ENCODE measurements around the gene RDX. TPM values are rescaled to one million over a fixed set of nuclear protein-coding genes. Genes with fewer than 3 reads are reported as not detected.

Gene RDX
- total RNA-seq, 2 donors from 2014 or later = 121 to 127 TPM

GRCh38 chr11:110147962-110148709 is 148.3 kb downstream of the RDX start:
- no peaks in the 10 kb centered on the region for H3K9me3 ChIP-seq (ENCODE audit: control insufficient read depth, low read length)
- no peaks in the 10 kb centered on the region for H3K36me3 ChIP-seq (ENCODE audit: control insufficient read depth, insufficient read depth, low read length)
- H3K9me3 Mint-ChIP-seq = no peaks in the 10 kb centered on the region
- H3K27me3 Mint-ChIP-seq (ENCODE audit: insufficient read depth) = no peaks in the 10 kb centered on the region
- no peak overlapping the region for H3K4me3 ChIP-seq (ENCODE audit: low read length)
- peaks cover 5% of the 10 kb centered on the region for H3K4me1 Mint-ChIP-seq
- no peak for DNase-seq
- peaks cover 3% of the 10 kb centered on the region for H3K36me3 Mint-ChIP-seq (ENCODE audit: low read depth)
- WGBS, 2 experiments (ENCODE audit: insufficient coverage in 1 of 2, insufficient read length in 1 of 2) = 88% methylated on average over 3 of the region's 3 CpGs; no CpG with 5 or more reads in 1 of the 2 experiments
- H3K4me1 ChIP-seq (ENCODE audit: control insufficient read depth, insufficient read depth, low read length) = peaks cover 4% of the 10 kb centered on the region
- no peak for TF ChIP-seq CTCF (conservative IDR thresholded peaks at IDR 0.05)
- H3K27me3 ChIP-seq (ENCODE audit: control insufficient read depth, insufficient read depth, low read length, poor library complexity, severe bottlenecking) = no peaks in the 10 kb centered on the region
- H3K27ac ChIP-seq (ENCODE audit: low read depth, low read length) = no peak overlapping the region
- H3K9ac ChIP-seq (ENCODE audit: extremely low read depth, low read length, poor library complexity, severe bottlenecking) = no peak overlapping the region
- no peak overlapping the region for H3K27ac Mint-ChIP-seq
- no peak overlapping the region for H3K4me3 Mint-ChIP-seq

GRCh38 chr11:110141812-110142211 is 154.6 kb downstream of the RDX start:
- no peak overlapping the region for H3K9ac ChIP-seq (ENCODE audit: extremely low read depth, low read length, poor library complexity, severe bottlenecking)
- H3K4me3 ChIP-seq (ENCODE audit: low read length) = no peak overlapping the region
- no peak overlapping the region for H3K27ac Mint-ChIP-seq
- H3K9me3 Mint-ChIP-seq = no peaks in the 10 kb centered on the region
- no peaks in the 10 kb centered on the region for H3K9me3 ChIP-seq (ENCODE audit: control insufficient read depth, low read length)
- H3K36me3 Mint-ChIP-seq (ENCODE audit: low read depth) = peaks cover 3% of the 10 kb centered on the region
- TF ChIP-seq CTCF (conservative IDR thresholded peaks at IDR 0.05) = no peak
- H3K4me1 Mint-ChIP-seq = no peaks in the 10 kb centered on the region
- H3K4me3 Mint-ChIP-seq = no peak overlapping the region
- H3K4me1 ChIP-seq (ENCODE audit: control insufficient read depth, insufficient read depth, low read length) = no peaks in the 10 kb centered on the region
- H3K27ac ChIP-seq (ENCODE audit: low read depth, low read length) = no peak overlapping the region
- peaks cover 19% of the 10 kb centered on the region for H3K36me3 ChIP-seq (ENCODE audit: control insufficient read depth, insufficient read depth, low read length)
- no peak for DNase-seq
- H3K27me3 Mint-ChIP-seq (ENCODE audit: insufficient read depth) = no peaks in the 10 kb centered on the region
- H3K27me3 ChIP-seq (ENCODE audit: control insufficient read depth, insufficient read depth, low read length, poor library complexity, severe bottlenecking) = no peaks in the 10 kb centered on the region

GRCh38 chr11:110134110-110134509 is 162.3 kb downstream of the RDX start:
- Histone ChIP-seq H3K4me1 (ENCODE audit: control insufficient read depth, insufficient read depth, low read length) (peaks cover 5% of the 10 kb centered on the region), H3K9ac (ENCODE audit: extremely low read depth, low read length, poor library complexity, severe bottlenecking) (no peak overlapping the region), H3K36me3 (ENCODE audit: control insufficient read depth, insufficient read depth, low read length) (peaks cover 16% of the 10 kb centered on the region), H3K27me3 (ENCODE audit: control insufficient read depth, insufficient read depth, low read length, poor library complexity, severe bottlenecking) (no peaks in the 10 kb centered on the region), H3K4me3 (ENCODE audit: low read length) (no peak overlapping the region), H3K27ac (ENCODE audit: low read depth, low read length) (peak overlapping the region; percentile 98), H3K9me3 (ENCODE audit: control insufficient read depth, low read length) (no peaks in the 10 kb centered on the region)
- Mint-ChIP-seq H3K36me3 (ENCODE audit: low read depth) (no peaks in the 10 kb centered on the region), H3K4me3 (no peak overlapping the region), H3K27ac (no peak overlapping the region), H3K9me3 (no peaks in the 10 kb centered on the region), H3K4me1 (peaks cover 21% of the 10 kb centered on the region), H3K27me3 (ENCODE audit: insufficient read depth) (no peaks in the 10 kb centered on the region)
- TF ChIP-seq CTCF (conservative IDR thresholded peaks at IDR 0.05) = no peak
- no peak for DNase-seq
- 64 to 90% methylated on average over 5 to 6 of the region's 6 CpGs for WGBS, 2 experiments (ENCODE audit: insufficient coverage in 1 of 2, insufficient read length in 1 of 2)
